Measurements from ENCODE around the gene CHAF1A. TPM values are rescaled to one million over a fixed set of nuclear protein-coding genes. Genes with fewer than 3 reads are reported as not detected.

The CHAF1A gene
- total and polyA plus RNA-seq, 2 experiments from 2014 or later = 113 to 125 TPM

- TF ChIP-seq REST (IDR thresholded peaks at IDR 0.05; ENCODE audit: unreplicated experiment) (no peak), CREB1 (CRISPR knock-in tag; IDR thresholded peaks at IDR 0.05; ENCODE audit: low read depth) (no peak), EZH2phosphoT487 (IDR thresholded peaks at IDR 0.05; ENCODE audit: unreplicated experiment) (no peak), ZNF462 (CRISPR knock-in tag; IDR thresholded peaks at IDR 0.05) (no peak), JUNB (IDR thresholded peaks at IDR 0.05; ENCODE audit: unreplicated experiment) (no peak), NANOG (IDR thresholded peaks at IDR 0.05; ENCODE audit: borderline replicate concordance) (no peak)
Measured at GRCh38 chr19:4416268-4416667, 13.8 kb downstream of the CHAF1A start (continued).

Measured in GM23338 (cell line).